ENCODE results near the gene MEF2B. TPM values are rescaled to one million over a fixed set of nuclear protein-coding genes. Genes with fewer than 3 reads are reported as not detected.
"Not testable (repeated sequence)": the region's sequence is repeated elsewhere in the genome, so short reads cannot be mapped to it uniquely, and the experiment has no call there.

Gene MEF2B
- total and polyA plus RNA-seq, 10 of the 15 experiments (the other 5 are each of a cell fraction or from before 2014, with no cell fraction given), result 0.09 to 33.0 (median 8.9) TPM

- ChIA-PET POLR2A (no interaction called here), CTCF (no interaction called here), RAD21 (ENCODE audit: unreplicated experiment) (no interaction called here), SMC1A (ENCODE audit: uncharacterized antibody, unreplicated experiment) (no interaction called here)
- no peaks in the 10 kb centered on the region for H3K4me1 ChIP-seq (ENCODE audit: control insufficient read depth, insufficient read depth, low read length)
- no peaks in the 10 kb centered on the region for H3K79me2 ChIP-seq (ENCODE audit: control insufficient read depth, insufficient read depth, low read length)
- no peak overlapping the region for H3K4me3 ChIP-seq
- H3K9ac ChIP-seq (ENCODE audit: control insufficient read depth, insufficient read depth, low read length), result no peak overlapping the region
- intact Hi-C loops (cut with micrococcal nuclease; ENCODE audit: unreplicated experiment), result no loop called here
- in situ Hi-C loops (cut with MboI), result no loop called here
- no peak overlapping the region for H3K4me2 ChIP-seq (ENCODE audit: control insufficient read depth, insufficient read depth)
- FAIRE-seq, result no peak
- WGBS (ENCODE audit: insufficient coverage, insufficient replicate concordance, low lambda C conversion rate, missing lambda C conversion rate), result 96% methylated on average over 11 of the region's 11 CpGs
- BruUV-seq (replicated peaks), result no TSS peak
- H3K27me3 ChIP-seq (replicated peaks in 1 of 2; ENCODE audit: control insufficient read depth in 2 of 2, insufficient read depth in 2 of 2, low read length in 1 of 2), result no peaks in the 10 kb centered on the region
- TF ChIP-seq CREM (IDR thresholded peaks at IDR 0.05; ENCODE audit: low read depth) (no peak), GATAD2B (conservative IDR thresholded peaks at IDR 0.05; ENCODE audit: low read depth) (no peak), POLR2AphosphoS2 (IDR thresholded peaks at IDR 0.05; ENCODE audit: low read depth, low read length) (no peak), ZNF24 (IDR thresholded peaks at IDR 0.05) (no peak), ZNF217 (IDR thresholded peaks at IDR 0.05) (no peak), KAT2A (conservative IDR thresholded peaks at IDR 0.05; ENCODE audit: control insufficient read depth, low read depth, low read length) (no peak), CBFB (IDR thresholded peaks at IDR 0.05; ENCODE audit: low read depth) (no peak), ZBED1 (IDR thresholded peaks at IDR 0.05; ENCODE audit: borderline replicate concordance) (no peak), ZSCAN29 (IDR thresholded peaks at IDR 0.05) (no peak), ZNF384 (IDR thresholded peaks at IDR 0.05; ENCODE audit: borderline replicate concordance, low read depth, low read length) (no peak), EP300 (IDR thresholded peaks at IDR 0.05; ENCODE audit: borderline replicate concordance in 1 of 2, control insufficient read depth in 1 of 2, low read depth in 2 of 2, low read length in 2 of 2) (no peak), KLF5 (IDR thresholded peaks at IDR 0.05; ENCODE audit: partially characterized antibody) (no peak), MTA2 (IDR thresholded peaks at IDR 0.05; ENCODE audit: low read depth) (no peak), NR2C2 (IDR thresholded peaks at IDR 0.05; ENCODE audit: borderline replicate concordance, control insufficient read depth, insufficient read length, low read depth) (no peak), BACH1 (IDR thresholded peaks at IDR 0.05; ENCODE audit: borderline replicate concordance) (no peak), FOXK2 (IDR thresholded peaks at IDR 0.05) (no peak)
- TF ChIP-seq, protein P1, sequence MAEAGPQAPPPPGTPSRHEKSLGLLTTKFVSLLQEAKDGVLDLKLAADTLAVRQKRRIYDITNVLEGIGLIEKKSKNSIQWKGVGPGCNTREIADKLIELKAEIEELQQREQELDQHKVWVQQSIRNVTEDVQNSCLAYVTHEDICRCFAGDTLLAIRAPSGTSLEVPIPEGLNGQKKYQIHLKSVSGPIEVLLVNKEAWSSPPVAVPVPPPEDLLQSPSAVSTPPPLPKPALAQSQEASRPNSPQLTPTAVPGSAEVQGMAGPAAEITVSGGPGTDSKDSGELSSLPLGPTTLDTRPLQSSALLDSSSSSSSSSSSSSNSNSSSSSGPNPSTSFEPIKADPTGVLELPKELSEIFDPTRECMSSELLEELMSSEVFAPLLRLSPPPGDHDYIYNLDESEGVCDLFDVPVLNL (IDR thresholded peaks at IDR 0.05; ENCODE audit: low read depth, low read length), result no peak
- TF ChIP-seq, protein P2, sequence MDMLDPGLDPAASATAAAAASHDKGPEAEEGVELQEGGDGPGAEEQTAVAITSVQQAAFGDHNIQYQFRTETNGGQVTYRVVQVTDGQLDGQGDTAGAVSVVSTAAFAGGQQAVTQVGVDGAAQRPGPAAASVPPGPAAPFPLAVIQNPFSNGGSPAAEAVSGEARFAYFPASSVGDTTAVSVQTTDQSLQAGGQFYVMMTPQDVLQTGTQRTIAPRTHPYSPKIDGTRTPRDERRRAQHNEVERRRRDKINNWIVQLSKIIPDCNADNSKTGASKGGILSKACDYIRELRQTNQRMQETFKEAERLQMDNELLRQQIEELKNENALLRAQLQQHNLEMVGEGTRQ (IDR thresholded peaks at IDR 0.05; ENCODE audit: borderline replicate concordance, low read depth, low read length), result no peak
- no peak overlapping the region for H2AFZ ChIP-seq (ENCODE audit: control insufficient read depth, low read depth, low read length)
- H4K20me1 ChIP-seq (ENCODE audit: control insufficient read depth, insufficient read depth), result no peaks in the 10 kb centered on the region
- no peak overlapping the region for H3K27ac ChIP-seq (ENCODE audit: control insufficient read depth, insufficient read depth)
- no peak for ATAC-seq
- H3K9me3 ChIP-seq (replicated peaks; ENCODE audit: control insufficient read depth, insufficient read depth, low read length), result no peaks in the 10 kb centered on the region
- no peak for DNase-seq (ENCODE audit: low read depth, low spot score)
- H3K36me3 ChIP-seq (ENCODE audit: control insufficient read depth in 2 of 2, insufficient read depth in 2 of 2, low read length in 1 of 2), result peaks cover 0 to 5% of the 10 kb centered on the region in 2 experiments; a peak in 1 of 4 replicates
Measured at GRCh38 chr19:19103167-19103566, 66.9 kb downstream of the MEF2B start.

DNA sequence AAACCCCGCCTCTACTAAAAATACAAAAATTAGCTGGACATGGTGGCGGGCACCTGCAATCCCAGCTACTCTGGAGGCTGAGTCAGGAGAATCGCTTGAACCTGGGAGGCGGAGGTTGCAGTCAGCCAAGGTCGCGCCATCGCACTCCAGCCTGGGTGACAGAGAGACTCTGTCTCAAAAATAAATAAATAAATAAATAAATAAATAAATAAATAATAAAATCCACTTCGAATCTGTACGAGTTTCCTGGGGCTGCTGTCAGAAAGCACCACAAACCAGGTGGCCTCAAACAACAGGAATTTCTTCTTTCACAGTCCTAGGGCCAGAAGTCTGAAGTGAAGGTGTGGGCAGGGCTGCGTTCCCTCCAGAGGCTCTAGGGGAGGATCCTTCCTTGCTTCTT is 67.5 kb downstream of the MEF2B start:
- H4K20me1 ChIP-seq (ENCODE audit: control insufficient read depth, insufficient read depth); in situ Hi-C loops (cut with MboI); H3K79me2 ChIP-seq (ENCODE audit: control insufficient read depth, insufficient read depth, low read length); DNase-seq (ENCODE audit: low read depth, low spot score); FAIRE-seq; CTCF ChIA-PET; ATAC-seq; POLR2A ChIA-PET; BruUV-seq (replicated peaks); H3K27ac ChIP-seq (ENCODE audit: control insufficient read depth, insufficient read depth); H3K27me3 ChIP-seq (replicated peaks in 1 of 2; ENCODE audit: control insufficient read depth in 2 of 2, insufficient read depth in 2 of 2, low read length in 1 of 2); H3K9me3 ChIP-seq (replicated peaks; ENCODE audit: control insufficient read depth, insufficient read depth, low read length); SMC1A ChIA-PET (ENCODE audit: uncharacterized antibody, unreplicated experiment); H3K9ac ChIP-seq (ENCODE audit: control insufficient read depth, insufficient read depth, low read length); H3K36me3 ChIP-seq (ENCODE audit: control insufficient read depth in 2 of 2, insufficient read depth in 2 of 2, low read length in 1 of 2); H3K4me1 ChIP-seq (ENCODE audit: control insufficient read depth, insufficient read depth, low read length); intact Hi-C loops (cut with micrococcal nuclease; ENCODE audit: unreplicated experiment); RAD21 ChIA-PET (ENCODE audit: unreplicated experiment); H3K4me3 ChIP-seq; H3K4me2 ChIP-seq (ENCODE audit: control insufficient read depth, insufficient read depth); H2AFZ ChIP-seq (ENCODE audit: control insufficient read depth, low read depth, low read length): not testable (repeated sequence)
- WGBS (ENCODE audit: insufficient coverage, insufficient replicate concordance, low lambda C conversion rate, missing lambda C conversion rate), result 91% methylated on average over 10 of the region's 10 CpGs
